ENCODE results near the gene CYB561D2.

CYB561D2 gene

DNA sequence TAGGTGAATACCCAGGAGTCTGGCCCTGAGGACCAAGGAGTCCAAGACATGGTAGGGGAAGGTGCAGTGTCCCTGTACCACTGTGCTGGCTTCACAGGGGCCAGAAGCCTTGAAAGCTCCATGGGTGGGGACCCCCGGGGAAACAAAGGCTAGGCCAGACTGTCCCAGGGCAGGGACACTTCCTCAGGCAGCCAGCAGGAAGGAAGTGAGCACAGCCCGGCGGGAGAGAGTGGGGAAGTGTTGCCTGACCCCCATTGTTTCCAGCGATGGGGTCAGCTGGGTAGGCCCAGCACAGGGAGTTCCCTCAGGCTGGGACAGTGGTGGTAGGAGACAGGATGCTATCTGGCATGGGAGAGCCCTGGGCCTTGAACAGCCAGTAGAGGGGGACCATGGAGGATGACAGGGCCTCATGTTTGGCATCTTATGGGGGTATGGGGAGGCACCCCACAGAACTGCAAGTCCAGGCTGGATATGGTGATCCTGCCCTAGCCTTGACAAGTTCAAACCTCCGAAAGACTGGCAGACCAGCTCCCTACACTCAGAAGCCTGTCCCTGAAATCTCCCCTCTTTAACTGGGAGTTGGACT is 27.0 kb upstream of the CYB561D2 start:
- DNase-seq = no peak

DNA sequence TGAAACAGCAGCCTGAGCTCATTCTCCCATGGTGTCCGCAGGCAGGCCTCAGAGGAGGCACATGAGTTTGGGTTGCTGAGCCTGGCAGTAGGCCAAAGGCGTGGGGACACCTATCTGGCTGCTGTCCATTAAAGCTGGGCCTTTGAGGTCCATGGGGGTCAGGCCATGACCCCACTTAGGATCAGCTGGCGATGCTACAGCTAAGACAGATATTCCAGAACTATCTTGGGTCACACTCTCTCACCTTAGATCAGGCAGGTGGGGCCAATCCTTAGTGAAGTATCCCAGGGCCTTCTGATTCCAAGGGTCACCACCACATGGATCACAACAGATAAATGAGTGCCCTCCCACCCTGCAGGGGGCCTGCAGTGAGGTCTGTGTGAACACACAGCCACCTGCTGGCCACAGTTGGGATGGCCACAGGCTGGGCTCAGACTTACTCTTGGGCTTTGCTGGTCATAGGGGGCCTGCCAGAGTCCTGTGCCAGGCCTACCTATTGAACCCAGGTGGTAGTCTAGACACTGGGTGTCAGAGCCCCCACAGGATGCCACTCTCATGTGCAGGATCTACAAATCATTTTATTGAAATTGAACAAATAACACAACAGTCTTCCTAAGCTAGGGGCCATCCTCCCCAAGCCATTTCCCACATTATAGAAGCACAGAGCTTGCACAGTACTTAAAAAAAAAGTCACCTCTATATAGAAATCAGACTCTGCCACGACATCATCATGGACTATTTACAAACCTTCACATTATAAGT is 26.1 kb upstream of the CYB561D2 start:
- no peak for DNase-seq

DNA sequence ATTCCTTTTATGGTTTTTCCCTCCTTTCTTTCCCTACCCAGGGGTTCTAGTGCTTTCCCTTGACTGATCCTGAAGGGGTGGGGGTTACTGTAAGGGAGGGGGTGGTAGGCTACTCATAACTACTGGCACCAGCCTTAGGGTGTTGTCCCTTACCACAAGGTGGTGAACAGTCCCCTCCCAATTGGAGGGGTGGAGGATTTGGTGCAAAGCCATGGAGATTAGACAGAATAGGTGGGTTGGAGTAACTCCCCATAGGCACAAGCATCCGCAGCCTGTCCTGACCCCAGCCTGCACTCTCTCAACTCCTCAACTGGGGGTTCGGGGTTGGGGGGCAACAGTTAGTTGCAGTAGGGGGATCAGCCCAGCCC is 25.6 kb upstream of the CYB561D2 start:
- DNase-seq = no peak

DNA sequence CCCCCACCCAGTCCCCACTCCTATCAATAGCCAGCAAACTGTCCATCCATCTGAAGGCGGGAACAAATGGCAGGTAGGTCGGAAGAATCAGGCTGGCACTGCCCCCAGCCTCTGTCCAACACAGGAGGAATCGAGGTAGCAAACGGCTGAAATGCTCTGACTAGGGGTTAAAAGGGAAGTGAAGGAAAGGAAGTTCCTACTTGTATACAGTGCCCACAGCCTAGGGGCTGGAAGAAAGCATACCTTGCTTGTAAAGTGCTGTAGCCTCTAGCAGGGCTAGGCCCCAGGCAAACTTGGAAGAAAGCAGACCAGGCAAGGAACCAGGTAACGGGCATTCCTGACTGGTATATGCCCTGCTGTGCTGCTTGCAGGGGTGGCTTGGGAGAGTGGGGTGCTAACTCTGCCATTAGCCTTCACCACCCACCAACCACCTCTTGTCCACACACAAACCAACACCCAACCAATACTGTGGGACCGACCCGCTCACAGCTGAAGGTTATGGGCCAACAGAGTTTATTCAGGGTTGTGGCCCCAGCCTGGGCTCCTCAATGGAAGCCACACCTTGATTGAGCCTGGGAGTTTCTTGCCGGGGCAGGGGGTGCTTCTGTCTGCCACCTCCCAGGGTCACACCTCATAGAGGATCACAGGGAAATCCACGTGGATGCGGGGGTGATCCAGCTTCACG is 25.0 kb upstream of the CYB561D2 start:
- DNase-seq = no peak

DNA sequence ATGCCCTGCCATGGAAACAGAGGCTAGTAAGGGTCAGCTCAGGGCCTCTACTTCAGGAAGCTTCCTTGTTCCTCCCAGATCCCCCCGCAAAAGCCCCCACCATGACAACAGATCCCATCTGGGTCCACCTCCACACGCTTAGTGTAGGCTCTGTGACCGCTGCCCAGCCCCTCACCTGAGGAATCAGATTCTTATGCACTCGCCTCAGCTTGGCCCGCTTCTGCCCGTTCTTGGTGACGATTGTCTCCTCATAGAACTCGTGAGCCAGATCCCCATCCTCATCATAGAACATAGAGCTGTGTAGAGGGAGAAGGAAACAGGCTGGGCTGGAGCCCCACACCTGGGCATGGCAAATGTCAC is 24.5 kb upstream of the CYB561D2 start:
- DNase-seq = no peak

DNA sequence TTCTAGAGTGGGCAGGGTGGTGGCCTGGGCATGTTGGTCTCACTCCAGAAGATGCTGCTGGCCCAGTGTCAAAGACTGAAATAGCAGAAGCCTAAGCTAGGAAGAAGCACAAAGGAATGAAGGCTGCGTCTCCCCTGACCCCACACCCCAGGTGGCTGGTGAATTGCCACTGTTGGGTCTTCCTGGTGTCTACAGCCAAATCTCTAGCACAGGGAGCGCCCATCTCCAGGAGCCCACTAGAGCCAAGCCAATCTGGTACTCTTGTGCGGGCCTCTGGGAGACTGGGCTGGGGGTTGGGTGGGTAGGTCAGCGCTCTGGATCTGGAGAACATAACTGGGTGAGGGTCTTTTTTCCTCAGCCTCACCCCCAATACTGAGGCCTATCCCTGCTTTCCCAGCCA is 23.5 kb upstream of the CYB561D2 start:
- DNase-seq = no peak

DNA sequence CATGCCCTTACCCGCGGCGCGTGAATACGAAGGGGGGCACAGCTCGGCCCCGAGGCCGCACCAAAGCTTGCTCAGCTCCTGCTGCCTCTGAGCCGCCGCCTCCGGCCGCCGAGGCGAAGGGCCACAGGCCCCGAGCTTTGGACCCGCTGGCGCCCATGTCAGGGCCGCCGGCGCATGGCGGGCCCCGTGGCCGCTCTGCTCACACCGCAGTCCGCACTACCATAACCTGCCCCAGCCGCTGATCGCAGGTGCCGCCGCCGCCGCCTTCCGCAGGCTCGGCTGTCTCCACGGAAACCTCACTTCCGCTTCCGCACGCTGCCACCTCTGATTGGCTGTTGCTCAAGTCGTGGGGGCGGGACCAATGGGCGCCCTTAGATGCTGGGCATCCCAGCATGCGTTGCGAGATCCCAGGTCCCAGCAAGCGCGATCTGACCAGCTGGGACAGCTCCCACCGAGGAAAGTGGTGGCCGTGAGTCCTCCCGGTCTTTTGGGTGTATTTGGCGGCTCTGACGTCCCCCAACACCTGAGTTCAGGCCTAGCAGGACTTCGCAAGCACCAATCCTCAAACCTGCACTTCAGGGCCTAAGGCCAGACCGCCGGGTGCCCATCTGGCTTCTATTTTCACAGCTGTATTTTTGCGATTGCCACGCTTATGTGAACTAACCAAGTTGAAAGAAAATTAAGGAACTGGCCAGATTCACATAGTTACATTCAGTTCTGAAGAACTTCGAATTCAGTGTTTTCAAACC is 22.5 kb upstream of the CYB561D2 start, which contains the start of gene TUSC2:
Gene TUSC2 (minus strand): TSS at position 281 of the 749 bp plus-strand sequence. CDS start 124 bp downstream, at position 157.
- DNase-seq = peak; percentile 88

DNA sequence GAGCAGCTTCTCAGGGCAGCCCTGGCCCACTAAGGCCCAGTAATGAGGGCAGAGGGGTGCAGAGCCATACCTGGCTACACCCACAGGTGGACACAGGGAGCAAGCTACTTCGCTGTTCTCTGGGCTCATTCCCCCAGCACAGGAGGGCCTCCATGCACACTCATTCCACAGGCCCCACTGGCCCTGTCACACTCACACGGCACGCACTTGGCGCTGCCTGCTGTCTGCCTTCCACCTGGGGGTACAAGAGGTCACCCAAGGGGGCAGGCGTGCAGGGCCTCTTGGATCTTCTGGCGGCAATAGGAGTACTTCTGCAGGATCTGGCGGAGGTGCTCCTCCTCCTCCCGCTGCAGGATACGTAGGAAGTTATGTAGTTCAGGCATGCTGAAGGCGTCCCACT is 20.3 kb upstream of the CYB561D2 start:
- DNase-seq = no peak

DNA sequence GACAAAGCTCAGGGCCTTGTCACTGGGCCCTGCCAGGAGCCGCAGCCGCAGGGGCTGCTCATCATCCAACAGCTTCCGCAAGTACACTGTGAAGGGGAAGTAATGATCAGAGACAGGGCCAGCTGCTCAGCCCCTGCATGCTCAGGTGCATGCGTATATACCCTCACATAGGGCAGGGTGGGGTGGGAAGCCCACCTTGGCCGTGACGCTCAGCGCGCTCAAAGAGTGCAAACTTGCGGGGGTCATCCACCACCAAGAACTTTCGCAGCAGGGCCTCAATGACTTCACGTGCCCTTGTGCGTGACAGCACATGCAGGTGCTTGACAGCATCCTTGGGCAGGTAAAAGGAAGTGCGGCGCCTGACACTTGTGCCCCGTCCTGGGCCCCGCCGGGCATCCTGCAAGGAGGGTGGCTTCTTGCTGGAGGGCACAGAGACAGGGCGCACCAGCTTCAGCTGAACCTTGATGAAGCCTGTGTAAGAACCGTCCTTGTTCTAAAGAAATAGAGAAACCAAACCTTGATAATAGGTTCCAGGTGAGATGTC is 19.2 kb upstream of the CYB561D2 start:
- DNase-seq = no peak

DNA sequence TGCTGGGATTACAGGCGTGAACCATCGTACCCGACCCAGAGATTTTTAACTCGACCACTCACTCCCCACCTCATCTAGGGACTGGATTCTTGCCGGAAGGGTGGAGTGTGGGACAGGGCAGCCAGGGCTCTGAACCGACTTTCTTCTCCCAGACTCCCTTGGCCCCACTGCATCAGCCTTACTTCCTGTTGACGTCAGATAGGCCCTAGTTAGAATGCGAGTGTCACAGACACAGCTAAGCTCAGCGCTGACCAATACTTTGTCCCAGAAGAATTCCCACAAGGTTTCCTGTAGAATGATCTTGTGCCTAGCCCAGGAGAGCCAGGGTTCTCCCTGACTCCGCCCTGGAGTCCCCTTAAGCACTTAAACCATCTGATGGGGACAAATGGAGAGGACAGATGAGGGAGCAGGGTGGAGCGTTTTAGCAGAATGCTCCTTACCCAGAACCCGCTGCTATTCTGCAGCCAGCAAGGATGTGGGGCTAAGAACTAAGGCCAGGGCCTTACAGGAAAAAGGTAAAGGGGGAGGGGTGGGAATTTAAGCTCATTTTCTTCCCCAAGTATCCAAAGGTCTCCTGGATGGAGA is 16.8 kb upstream of the CYB561D2 start:
- DNase-seq = no peak

DNA sequence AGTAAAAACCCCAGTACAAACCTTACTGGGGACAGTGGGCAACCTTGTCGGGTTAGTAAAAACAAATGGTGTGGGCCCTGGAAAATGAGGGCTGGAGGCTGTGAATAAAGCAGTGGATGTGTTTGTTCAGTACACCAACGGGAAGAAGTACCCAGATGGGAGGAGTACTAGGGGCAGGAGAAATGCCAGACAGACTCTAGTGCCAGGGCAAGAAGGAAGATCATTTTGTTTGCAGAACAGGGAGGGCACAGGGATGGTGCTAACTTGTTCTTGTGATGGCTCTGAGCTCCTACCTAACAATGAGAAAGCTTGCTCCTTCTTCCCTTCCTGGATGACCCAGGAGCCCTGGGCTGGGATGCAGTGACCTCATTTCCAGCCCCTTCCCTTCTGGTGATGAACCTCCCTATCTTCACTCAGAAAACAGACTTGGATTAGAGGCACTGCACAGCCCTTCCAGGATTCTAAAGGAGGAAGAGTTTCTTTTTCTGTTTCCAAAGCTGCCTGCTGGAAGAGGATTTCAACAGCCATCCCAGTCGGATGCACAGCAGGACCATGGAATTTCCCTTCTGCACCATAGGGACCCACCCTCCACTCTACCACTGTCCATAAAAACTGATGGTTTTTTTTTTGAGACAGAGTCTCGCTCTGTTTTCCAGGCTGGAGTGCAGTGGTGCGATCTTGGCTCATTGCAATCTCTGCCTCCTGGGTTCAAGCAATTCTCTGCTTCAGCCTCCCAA is 16.2 kb upstream of the CYB561D2 start:
- DNase-seq = no peak

DNA sequence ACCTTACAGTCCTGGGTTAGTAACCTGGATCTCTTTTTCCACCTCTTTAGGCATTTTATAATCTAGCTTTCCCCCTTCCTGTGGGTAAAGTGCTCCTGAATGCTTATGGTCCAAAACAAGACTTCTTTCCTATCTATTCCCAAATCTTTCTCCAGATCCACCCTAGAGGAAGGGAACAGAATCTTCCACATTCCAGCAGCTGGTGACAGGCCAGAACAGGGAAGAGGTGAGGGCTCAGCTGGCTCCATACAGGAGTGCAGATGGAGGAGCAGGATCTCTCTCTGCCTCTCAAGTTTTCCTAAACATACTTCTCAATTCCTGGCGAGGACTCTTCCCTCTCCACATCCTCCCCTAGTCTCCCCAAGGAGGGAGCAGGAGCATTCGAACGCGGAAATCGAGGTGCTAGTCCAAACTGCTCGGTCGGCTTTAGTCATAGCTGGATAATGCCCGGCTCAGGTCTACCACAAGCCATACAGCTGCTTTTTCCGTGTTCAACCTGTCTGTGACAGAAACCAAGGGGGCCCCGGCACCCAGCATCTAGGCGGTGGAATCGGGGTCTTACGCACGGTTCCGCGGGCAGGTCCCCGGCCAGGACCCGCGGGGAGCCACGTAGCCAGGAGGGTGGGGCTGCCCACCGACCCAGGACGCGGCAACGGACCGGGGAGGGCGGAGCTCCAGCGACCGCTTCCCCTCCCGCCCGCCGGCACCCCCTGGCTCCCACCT is 14.0 kb upstream of the CYB561D2 start:
- no peak for DNase-seq

DNA sequence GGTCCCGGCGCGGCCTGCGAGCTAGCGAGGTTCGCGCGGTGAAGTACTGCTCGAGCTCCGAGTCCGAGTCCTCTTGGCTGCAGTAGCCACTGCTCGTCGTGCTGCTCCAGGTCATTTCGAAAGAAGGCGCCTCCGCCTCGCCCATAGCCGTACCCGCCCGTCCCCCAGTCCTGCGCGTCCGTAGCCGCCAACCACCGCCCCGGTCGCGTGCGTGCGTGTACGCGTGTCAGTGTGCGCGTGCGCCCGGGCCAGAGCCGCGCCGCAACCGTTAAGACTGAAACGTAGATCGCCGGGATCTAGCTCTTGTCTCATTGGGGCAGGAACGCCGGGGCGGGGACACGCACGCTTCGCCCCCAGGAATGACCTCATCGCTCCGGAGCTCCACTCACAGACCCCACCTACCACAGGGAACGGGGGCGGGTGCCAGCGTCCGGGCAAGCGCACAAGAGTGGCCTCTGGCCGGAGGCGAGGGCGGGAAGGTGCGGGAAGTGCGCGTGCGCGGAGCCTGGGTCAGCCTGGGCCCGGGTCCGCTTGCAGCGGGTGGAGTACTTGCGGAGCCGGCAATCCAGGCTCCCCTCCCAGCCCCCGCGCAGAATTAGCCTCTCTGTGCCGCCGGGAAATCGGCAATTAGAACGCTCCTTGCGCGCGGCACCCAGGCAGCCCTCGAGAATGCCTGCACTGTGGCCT is 13.3 kb upstream of the CYB561D2 start:
- DNase-seq = peak; percentile 88

DNA sequence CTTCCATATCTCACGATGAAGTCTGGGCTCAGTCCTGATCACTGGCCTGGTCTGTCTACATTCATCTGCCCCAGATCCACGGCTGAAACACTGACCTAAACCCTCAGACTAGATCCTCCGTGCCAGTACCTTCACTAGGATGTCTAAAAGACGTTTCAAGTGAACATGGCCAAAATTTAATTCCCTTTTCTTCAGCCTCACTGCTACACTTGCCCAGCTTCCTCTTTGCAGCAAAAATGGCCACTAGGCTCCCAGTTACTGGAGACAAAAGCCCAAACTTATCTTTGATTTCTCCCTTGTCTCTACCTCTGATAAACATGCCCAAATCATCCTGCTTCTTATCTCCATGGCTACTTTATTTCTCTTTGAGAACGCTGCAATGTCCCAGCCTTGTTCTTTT is 11.7 kb upstream of the CYB561D2 start:
- DNase-seq = no peak

DNA sequence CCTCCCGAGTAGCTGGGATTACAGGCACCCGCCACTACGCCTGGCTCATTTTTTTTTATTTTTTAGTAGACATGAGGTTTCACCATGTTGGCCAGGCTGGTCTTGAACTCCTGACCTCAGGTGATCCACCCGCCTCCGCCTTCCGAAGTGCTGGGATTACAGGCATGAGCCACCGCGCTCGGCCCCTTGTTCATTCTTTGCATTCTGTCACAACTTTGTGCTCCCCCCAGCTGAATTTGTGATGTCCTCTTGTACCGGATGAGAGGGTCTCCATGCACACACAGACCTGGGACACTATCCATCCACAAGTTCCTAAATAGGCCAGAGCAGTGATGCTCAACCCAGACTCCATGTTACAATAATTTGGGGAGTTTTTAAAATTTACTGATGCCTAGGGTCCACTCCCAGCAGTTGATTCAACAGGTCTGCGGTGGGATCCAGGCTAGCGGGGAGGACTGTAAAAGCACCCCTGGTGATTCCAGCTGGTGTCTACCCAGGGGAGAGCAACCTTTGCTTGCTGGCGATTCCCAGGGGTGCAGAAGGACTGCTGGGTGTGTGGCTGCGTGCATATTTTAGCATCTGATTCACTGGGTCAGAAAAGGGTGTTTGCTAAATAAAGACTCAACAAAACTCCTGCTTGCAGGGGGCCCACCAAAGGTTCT is 11.0 kb upstream of the CYB561D2 start:
- DNase-seq = no peak

DNA sequence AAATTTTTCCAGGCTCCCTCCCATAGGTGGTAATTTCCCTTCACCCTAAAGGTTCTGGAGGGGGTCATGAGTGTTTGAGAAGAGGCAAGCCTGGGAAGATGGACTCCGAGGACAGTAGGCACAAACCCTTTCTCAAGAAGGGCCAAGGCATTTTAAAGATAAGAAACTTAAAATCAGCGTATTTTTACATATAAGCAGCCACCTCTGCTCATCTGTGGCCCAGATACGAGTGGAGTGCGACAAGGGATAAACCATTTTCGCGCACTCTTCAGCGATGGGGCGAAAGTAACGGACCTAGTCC is 10.6 kb upstream of the CYB561D2 start:
- DNase-seq = no peak

DNA sequence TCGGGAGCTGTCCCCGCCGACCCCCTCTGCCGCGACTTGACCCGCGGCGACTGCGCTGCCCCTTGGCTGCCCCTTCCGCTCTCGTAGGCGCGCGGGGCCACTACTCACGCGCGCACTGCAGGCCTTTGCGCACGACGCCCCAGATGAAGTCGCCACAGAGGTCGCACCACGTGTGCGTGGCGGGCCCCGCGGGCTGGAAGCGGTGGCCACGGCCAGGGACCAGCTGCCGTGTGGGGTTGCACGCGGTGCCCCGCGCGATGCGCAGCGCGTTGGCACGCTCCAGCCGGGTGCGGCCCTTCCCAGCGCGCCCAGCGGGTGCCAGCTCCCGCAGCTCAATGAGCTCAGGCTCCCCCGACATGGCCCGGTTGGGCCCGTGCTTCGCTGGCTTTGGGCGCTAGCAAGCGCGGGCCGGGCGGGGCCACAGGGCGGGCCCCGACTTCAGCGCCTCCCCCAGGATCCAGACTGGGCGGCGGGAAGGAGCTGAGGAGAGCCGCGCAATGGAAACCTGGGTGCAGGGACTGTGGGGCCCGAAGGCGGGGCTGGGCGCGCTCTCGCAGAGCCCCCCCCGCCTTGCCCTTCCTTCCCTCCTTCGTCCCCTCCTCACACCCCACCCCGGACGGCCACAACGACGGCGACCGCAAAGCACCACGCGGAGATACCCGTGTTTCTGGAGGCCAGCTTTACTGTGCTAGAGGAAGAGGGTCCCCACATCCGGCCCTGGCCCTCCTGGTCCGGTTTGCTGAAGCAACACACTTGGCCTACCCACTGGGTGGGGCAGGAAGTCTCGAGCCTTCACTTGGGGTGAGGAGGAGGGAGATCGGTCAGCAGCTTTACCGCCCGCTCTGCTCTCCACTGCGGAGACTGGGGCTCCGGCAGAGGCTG is 10.0 kb upstream of the CYB561D2 start, which contains the start of gene RASSF1:
Gene RASSF1 (minus strand): TSS at position 389 of the 882 bp plus-strand sequence. CDS start 31 bp downstream, at position 358.
- DNase-seq = no peak

DNA sequence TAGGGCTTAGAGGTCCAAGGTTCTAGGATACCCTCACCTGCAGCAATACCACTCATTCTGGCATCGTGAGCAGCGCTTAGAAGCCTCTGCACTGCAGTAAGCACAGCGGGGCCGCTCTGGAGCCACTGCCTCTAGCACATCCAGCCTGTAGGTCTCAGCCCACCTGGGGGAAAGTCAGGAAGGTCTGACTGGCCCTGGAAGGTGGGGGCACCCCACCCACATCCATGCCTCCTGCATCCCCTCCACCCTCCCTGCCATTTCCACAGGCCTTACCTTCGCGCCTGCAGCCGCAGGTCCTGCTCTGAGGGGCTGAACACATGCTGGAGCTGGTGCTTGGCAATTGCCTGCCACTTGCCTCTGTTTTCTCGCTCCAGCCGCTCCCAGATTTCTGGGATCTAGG is 9.1 kb upstream of the CYB561D2 start:
- DNase-seq = no peak

DNA sequence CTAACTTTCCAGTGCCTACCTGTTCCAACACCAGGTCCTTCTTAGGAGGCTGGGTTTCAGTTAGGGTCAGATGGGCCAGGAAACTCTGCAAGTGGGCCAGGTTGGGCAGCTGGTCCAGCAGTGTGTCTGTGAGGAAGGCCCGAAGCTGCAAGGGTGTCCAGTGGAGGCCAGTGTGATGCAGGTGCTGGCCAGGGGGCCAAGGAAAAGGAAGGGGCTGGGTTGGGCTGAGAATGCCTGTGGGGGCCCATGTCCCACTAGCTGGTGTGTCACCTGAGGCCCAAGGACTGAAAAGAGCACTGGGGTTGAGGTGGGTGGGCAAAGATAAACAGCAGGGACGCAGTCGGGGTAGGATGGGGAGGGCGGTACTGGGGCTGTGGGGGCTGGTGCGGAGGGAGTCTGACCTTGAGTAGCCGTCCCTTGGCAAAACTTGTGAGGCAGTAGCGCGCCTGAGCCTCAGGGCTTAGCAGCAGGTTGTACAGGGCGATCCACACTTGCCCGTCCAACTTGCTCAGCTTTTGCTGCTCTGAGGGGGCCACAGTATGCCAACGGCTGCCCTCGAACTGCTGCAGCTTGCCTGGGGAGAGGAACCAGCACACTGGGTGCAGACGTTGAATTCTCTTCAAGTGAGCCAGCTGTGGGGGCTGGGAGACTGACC is 8.5 kb upstream of the CYB561D2 start:
- DNase-seq = no peak

Data from NCI-H774 (cell line).